Coronary artery (tissue), 2 donors: Measurements from ENCODE around the gene TMPRSS7.

Experiments
- DNase-seq: peaks from one replicate; pipeline ENCODE4 v3.0.0-alpha.2; 2017; ENCODE audit warnings: low spot score
- H3K27ac ChIP-seq, 2 donors: fragments of 200-600 bp; sonication (generic); one replicate each; pipeline ENCODE4 v1.5.1; 2016 to 2019
- H3K4me3 ChIP-seq: fragments of 200-600 bp; sonication (generic); 2 replicates; pipeline ENCODE4 v1.5.1; 2016; ENCODE audit warnings: mild to moderate bottlenecking, moderate library complexity
- CTCF ChIP-seq: fragments of 200-600 bp; sonication (generic); IDR thresholded peaks from one replicate; pipeline ENCODE4 v1.5.1; 2019; ENCODE audit warnings: antibody characterized with exemption

The TMPRSS7 gene

GRCh38 chr3:112127522-112128494, 93.3 kb downstream of the TMPRSS7 start:
- no peak overlapping the region for H3K27ac ChIP-seq
- TF ChIP-seq CTCF, result no peak
- H3K4me3 ChIP-seq, result peak overlapping the region; percentile 36
- no peak for DNase-seq

DNA sequence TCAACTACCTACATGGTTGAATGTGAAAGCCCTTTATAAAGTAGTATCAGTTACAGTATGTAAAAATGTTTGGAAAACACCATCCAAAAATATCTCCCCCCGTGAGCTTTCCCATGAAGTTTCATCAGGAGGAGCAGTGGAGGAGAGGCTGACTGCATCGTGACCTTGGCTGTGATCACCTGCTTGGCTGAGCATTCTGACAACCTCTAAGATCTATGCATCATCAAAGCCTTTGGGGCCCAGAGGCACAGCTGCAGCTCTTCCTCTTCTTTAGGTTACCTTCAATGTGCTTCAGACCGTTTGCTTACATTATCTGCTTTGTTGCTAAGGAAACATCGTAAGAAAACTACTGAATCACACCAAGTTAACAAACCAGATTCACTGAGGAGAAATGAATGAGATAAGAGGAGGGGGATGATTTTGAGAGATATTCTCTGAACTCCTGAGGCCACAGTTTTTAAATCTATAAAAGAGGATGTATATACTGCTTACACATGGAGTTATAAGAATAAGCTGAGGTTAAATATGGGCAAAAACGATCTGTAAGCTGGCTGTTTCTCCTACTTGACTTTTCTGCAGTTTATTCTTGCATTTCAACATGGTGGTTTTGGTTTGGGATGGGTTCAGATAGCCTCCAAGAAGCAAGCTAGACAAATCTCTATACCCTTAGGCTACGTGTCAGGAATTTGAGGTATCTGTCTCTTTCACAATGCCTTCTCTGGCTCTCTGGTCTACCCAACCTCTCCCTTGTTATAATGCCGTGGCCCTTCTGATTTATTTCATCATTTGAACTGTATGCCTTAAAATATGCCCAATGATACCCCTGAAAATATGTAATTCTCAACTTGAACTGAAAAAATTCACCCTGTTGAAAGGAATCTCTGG, 94.5 kb downstream of the TMPRSS7 start:
- H3K27ac ChIP-seq, result no peak overlapping the region
- no peak overlapping the region for H3K4me3 ChIP-seq
- no peak for TF ChIP-seq CTCF
- no peak for DNase-seq

GRCh38 chr3:112129925-112130637, 95.5 kb downstream of the TMPRSS7 start:
- no peak overlapping the region for H3K27ac ChIP-seq
- no peak overlapping the region for H3K4me3 ChIP-seq
- TF ChIP-seq CTCF, result no peak
- no peak for DNase-seq

DNA sequence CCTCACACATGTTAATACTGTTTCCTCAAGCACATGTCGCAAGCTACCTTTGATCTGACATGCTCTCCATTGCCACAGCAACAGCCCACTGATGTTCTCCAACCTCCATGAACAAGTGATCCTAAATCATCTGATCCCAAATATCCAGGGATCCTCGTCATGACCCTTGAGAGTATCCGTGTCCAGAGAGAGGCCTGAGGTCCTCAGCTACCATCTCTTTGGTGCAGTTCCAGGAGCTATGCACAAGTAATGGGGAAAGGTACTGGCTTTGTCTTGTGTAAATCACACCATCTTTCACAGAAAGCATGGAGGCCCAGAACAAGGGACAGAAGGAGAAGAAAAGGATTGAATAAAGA, 96.1 kb downstream of the TMPRSS7 start:
- Histone ChIP-seq H3K4me3 (no peak overlapping the region), H3K27ac (no peak overlapping the region)
- TF ChIP-seq CTCF, result no peak
- DNase-seq, result no peak
